ENCODE measurements around the gene IGFL1. TPM values are rescaled to one million over a fixed set of nuclear protein-coding genes. Genes with fewer than 3 reads are reported as not detected.
A peak's percentile ranks its signal among the peaks of the same experiment; 100 is the strongest.

IGFL1 gene
- polyA plus RNA-seq, 2 of the 4 experiments (the other 2 are of a cell fraction), result 0.88 to 1.9 TPM

- ATAC-seq (no peak), FAIRE-seq (peak; percentile 92), DNase-seq (ENCODE audit: low read depth in 1 of 2, low spot score in 1 of 2) (no peak)
- H3K4me3 ChIP-seq, result no peak overlapping the region
- TF ChIP-seq ZC3H11A (IDR thresholded peaks at IDR 0.05), result no peak
- TF ChIP-seq JUN (IDR thresholded peaks at IDR 0.05), result no peak
- no peak for TF ChIP-seq BHLHE40 (IDR thresholded peaks at IDR 0.05; ENCODE audit: low read depth, low read length)
- no peak for TF ChIP-seq MYC (IDR thresholded peaks at IDR 0.05; ENCODE audit: borderline replicate concordance, low read length)
- TF ChIP-seq, protein P1, sequence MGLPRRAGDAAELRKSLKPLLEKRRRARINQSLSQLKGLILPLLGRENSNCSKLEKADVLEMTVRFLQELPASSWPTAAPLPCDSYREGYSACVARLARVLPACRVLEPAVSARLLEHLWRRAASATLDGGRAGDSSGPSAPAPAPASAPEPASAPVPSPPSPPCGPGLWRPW (IDR thresholded peaks at IDR 0.05), result no peak
- TF ChIP-seq TFCP2L1 (CRISPR knock-in tag; IDR thresholded peaks at IDR 0.05), result no peak
- TF ChIP-seq SMC3 (IDR thresholded peaks at IDR 0.05), result no peak
- no peak for TF ChIP-seq E2F6 (IDR thresholded peaks at IDR 0.05; ENCODE audit: borderline replicate concordance, low read depth)
- TF ChIP-seq FOSB (CRISPR knock-in tag; IDR thresholded peaks at IDR 0.05), result no peak
- H3K4me2 ChIP-seq, result peak overlapping the region; percentile 79
- peaks cover 79% of the 10 kb centered on the region for H3K4me1 ChIP-seq
- POLR2A ChIA-PET, result interaction anchor here (1.0 kb wide), 1 partner anchor 13 kb away, joined by 3 read pairs; no protein-coding TSS in a partner anchor
- CTCF ChIA-PET, result interaction anchor here (1.0 to 9.2 kb wide), 6 partner anchors 15 to 180 kb away, joined by 3 to 63 read pairs (median 6); no protein-coding TSS in a partner anchor
- peaks cover 2% of the 10 kb centered on the region; the same call in 2 of the 3 replicates for H3K9me3 ChIP-seq
- WGBS (ENCODE audit: missing lambda C conversion rate), result 96% methylated on average over 1 of the region's 1 CpG
- H3K27ac ChIP-seq, result peak overlapping the region; percentile 71 to 80; a peak in 5 of 6 replicates
These were observed 20.1 kb upstream of the IGFL1 start for GRCh38 chr19:46209472-46209871.

DNA sequence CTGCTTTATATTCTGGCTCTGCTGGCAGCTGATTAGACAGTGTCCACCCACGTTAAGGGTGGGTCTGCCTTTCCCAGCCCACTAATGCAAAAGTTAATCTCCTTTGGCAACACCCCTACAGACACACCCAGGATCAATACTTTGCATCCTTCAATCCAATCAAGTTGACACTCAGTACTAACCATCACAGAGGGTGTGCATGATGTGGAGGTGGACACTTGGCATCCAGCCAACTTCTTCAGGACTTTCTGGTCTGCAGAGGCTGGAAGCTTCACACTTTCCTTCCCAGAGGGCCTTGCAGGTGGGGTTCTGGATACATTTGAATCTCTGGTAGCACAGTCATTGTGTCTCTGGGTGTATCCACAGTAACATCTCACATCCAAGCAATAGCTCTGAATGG is 18.9 kb upstream of the IGFL1 start:
- 0 out of 6 replicates have a peak, but pooled peaks of 1 of the 2 experiments have one; percentile 5 for ATAC-seq
- TF ChIP-seq KDM1A (IDR thresholded peaks at IDR 0.05; ENCODE audit: low read depth), result no peak
- TF ChIP-seq BCL3 (IDR thresholded peaks at IDR 0.05), result 0 out of 3 replicates have a peak, but pooled peaks have one; percentile 8
- peak; percentile 77; the same call in 1 of the 2 replicates for TF ChIP-seq RFX5 (IDR thresholded peaks at IDR 0.05)
- ChIA-PET CTCF (interaction anchor here (0.6 to 9.2 kb wide), 13 partner anchors 10 to 134 kb away, joined by 3 to 63 read pairs (median 3); no protein-coding TSS in a partner anchor), POLR2A (interaction anchor here (0.8 to 1.3 kb wide), 4 partner anchors 12 to 61 kb away, joined by 3 to 7 read pairs (median 4); no protein-coding TSS in a partner anchor)
- Histone ChIP-seq H3K4me1 (peaks cover 75% of the 10 kb centered on the region), H3K4me3 (no peak overlapping the region), H3K9me3 (no peaks in the 10 kb centered on the region), H3K27ac (peak overlapping the region; percentile 71 to 80), H3K4me2 (peak overlapping the region; percentile 79)
- no peak for DNase-seq (ENCODE audit: low read depth in 1 of 2, low spot score in 1 of 2)
- WGBS (ENCODE audit: missing lambda C conversion rate), result 79% methylated on average over 1 of the region's 1 CpG
- FAIRE-seq, result no peak

GRCh38 chr19:46211201-46211881 is 18.2 kb upstream of the IGFL1 start:
- Histone ChIP-seq H3K27ac (peak overlapping the region; percentile 71 to 80), H3K4me2 (peak overlapping the region; percentile 79), H3K9me3 (no peaks in the 10 kb centered on the region), H3K4me1 (peaks cover 68% of the 10 kb centered on the region), H3K4me3 (no peak overlapping the region)
- ChIA-PET CTCF (interaction anchor here (0.6 to 9.2 kb wide), 14 partner anchors 9 to 134 kb away, joined by 3 to 63 read pairs (median 3); no protein-coding TSS in a partner anchor), POLR2A (interaction anchor here (0.8 to 1.3 kb wide), 5 partner anchors 11 to 61 kb away, joined by 3 to 7 read pairs (median 4); no protein-coding TSS in a partner anchor)
- ATAC-seq (peak; percentile 76 to 83), DNase-seq (ENCODE audit: low read depth in 1 of 2, low spot score in 1 of 2) (peak in 1 of 2 experiments; percentile 80), FAIRE-seq (peak; percentile 99)
- WGBS (ENCODE audit: missing lambda C conversion rate), result 7% methylated on average over 10 of the region's 10 CpGs
- TF ChIP-seq JUN (IDR thresholded peaks at IDR 0.05) (peak in 1 of 2 experiments; percentile 40; a peak in 2 of 5 replicates), HOXB5 (CRISPR knock-in tag; IDR thresholded peaks at IDR 0.05) (no peak), HOXA7 (CRISPR knock-in tag; IDR thresholded peaks at IDR 0.05) (no peak), EP300 (IDR thresholded peaks at IDR 0.05) (peak in 1 of 2 experiments; percentile 46; a peak in 1 of 5 replicates), FOSL2 (IDR thresholded peaks at IDR 0.05) (peak; percentile 67), FOSL2 (CRISPR knock-in tag; IDR thresholded peaks at IDR 0.05) (peak; percentile 68), FOSB (CRISPR knock-in tag; IDR thresholded peaks at IDR 0.05) (no peak), CEBPB (IDR thresholded peaks at IDR 0.05) (0 out of 4 replicates have a peak, but pooled peaks of 1 of the 2 experiments have one; percentile 13), PHF8 (IDR thresholded peaks at IDR 0.05; ENCODE audit: borderline replicate concordance, low read depth) (no peak), ELK1 (IDR thresholded peaks at IDR 0.05; ENCODE audit: low read depth, low read length) (no peak), RAD21 (conservative IDR thresholded peaks at IDR 0.05 in 1 of 2, IDR thresholded peaks at IDR 0.05 in 1 of 2) (peak in 1 of 2 experiments; percentile 21; a peak in 1 of 5 replicates), MYC (IDR thresholded peaks at IDR 0.05; ENCODE audit: borderline replicate concordance, low read length) (no peak), BCL3 (IDR thresholded peaks at IDR 0.05) (no peak), JUNB (IDR thresholded peaks at IDR 0.05) (peak; percentile 54; the same call in 1 of the 2 replicates)
- TF ChIP-seq, protein P2, sequence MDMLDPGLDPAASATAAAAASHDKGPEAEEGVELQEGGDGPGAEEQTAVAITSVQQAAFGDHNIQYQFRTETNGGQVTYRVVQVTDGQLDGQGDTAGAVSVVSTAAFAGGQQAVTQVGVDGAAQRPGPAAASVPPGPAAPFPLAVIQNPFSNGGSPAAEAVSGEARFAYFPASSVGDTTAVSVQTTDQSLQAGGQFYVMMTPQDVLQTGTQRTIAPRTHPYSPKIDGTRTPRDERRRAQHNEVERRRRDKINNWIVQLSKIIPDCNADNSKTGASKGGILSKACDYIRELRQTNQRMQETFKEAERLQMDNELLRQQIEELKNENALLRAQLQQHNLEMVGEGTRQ (IDR thresholded peaks at IDR 0.05), result no peak
- TF ChIP-seq, protein P3, sequence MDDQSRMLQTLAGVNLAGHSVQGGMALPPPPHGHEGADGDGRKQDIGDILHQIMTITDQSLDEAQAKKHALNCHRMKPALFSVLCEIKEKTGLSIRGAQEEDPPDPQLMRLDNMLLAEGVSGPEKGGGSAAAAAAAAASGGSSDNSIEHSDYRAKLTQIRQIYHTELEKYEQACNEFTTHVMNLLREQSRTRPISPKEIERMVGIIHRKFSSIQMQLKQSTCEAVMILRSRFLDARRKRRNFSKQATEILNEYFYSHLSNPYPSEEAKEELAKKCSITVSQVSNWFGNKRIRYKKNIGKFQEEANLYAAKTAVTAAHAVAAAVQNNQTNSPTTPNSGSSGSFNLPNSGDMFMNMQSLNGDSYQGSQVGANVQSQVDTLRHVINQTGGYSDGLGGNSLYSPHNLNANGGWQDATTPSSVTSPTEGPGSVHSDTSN (IDR thresholded peaks at IDR 0.05), result peak; percentile 57; the same call in 1 of the 2 replicates

Measured in A549 (cell line).